PFSK-1 (cell line): ENCODE data around the gene NECTIN1.

ENCODE experiments used
- FOXP2 ChIP-seq: optimal IDR thresholded peaks from 2 replicates; pipeline ENCODE3; 2011; ENCODE audit warnings: borderline replicate concordance, control low read depth, inconsistent platforms; ENCODE audit not compliant: insufficient read depth; ENCODE audit errors: extremely low read length, extremely low read depth
- POLR2AphosphoS5 ChIP-seq: IDR thresholded peaks from 2 replicates; pipeline ENCODE4 v1.6.1; 2012; ENCODE audit warnings: low read depth, mild to moderate bottlenecking, control low read depth, low read length, moderate library complexity
- REST ChIP-seq, 2 experiments: IDR thresholded peaks; 2 replicates each; pipeline versions ENCODE4 v1.6.1 to v1.8.0; 2011 to 2012; ENCODE audit warnings: low read depth in 2 of 2, low read length in 2 of 2, control low read depth in 1 of 2, inconsistent platforms in 1 of 2, mild to moderate bottlenecking in 1 of 2, moderate library complexity in 1 of 2; ENCODE audit not compliant: insufficient read depth in 1 of 2
- SIN3A ChIP-seq: IDR thresholded peaks from 2 replicates; pipeline ENCODE4 v1.6.1; 2012; ENCODE audit warnings: mild to moderate bottlenecking, low read length, moderate library complexity, borderline replicate concordance; ENCODE audit not compliant: insufficient read depth
- TAF1 ChIP-seq: IDR thresholded peaks from 2 replicates; pipeline ENCODE4 v1.6.1; 2012; ENCODE audit warnings: low read length, control low read depth, borderline replicate concordance; ENCODE audit not compliant: insufficient read depth

The NECTIN1 gene

GRCh38 chr11:119697882-119698281 lies 31.1 kb downstream of the NECTIN1 start:
- TF ChIP-seq FOXP2 (no peak), TAF1 (no peak), SIN3A (no peak), POLR2AphosphoS5 (no peak), REST (IDR thresholded peaks at IDR 0.05; ENCODE audit: insufficient read depth in 1 of 2, low read depth in 2 of 2, low read length in 2 of 2) (no peak)

- no peak for TF ChIP-seq SIN3A
- TF ChIP-seq REST (IDR thresholded peaks at IDR 0.05; ENCODE audit: insufficient read depth in 1 of 2, low read depth in 2 of 2, low read length in 2 of 2) = no peak
- TF ChIP-seq TAF1 = no peak
- TF ChIP-seq POLR2AphosphoS5 = no peak
- no peak for TF ChIP-seq FOXP2
These were observed 31.6 kb downstream of the NECTIN1 start for GRCh38 chr11:119697445-119697844.

- TF ChIP-seq REST (IDR thresholded peaks at IDR 0.05; ENCODE audit: insufficient read depth in 1 of 2, low read depth in 2 of 2, low read length in 2 of 2) (no peak), FOXP2 (no peak)
These were observed 32.4 kb downstream of the NECTIN1 start for GRCh38 chr11:119696378-119697222.

GRCh38 chr11:119694334-119694733 lies 34.7 kb downstream of the NECTIN1 start:
- TF ChIP-seq POLR2AphosphoS5 = no peak
- no peak for TF ChIP-seq TAF1
- no peak for TF ChIP-seq SIN3A
- no peak for TF ChIP-seq FOXP2
- no peak for TF ChIP-seq REST (IDR thresholded peaks at IDR 0.05; ENCODE audit: insufficient read depth in 1 of 2, low read depth in 2 of 2, low read length in 2 of 2)
